Measurements from ENCODE around the gene TMEM54.

The TMEM54 gene

GRCh38 chr1:32900956-32901822 is at the start of gene TMEM54:
TSS of gene TMEM54 (minus strand) at chr1:32901389. CDS start at chr1:32901238, 151 bp downstream.
- no peak for DNase-seq

- DNase-seq = no peak
Measured at GRCh38 chr1:32949519-32949918, 48.3 kb upstream of the TMEM54 start.

- no peak for DNase-seq
Measured at GRCh38 chr1:32948905-32949304, 47.7 kb upstream of the TMEM54 start.

- no peak for DNase-seq
Measured at GRCh38 chr1:32948390-32948722, 47.2 kb upstream of the TMEM54 start.

GRCh38 chr1:32947669-32948389 is 46.6 kb upstream of the TMEM54 start:
- DNase-seq = no peak

- DNase-seq = no peak
Measured at GRCh38 chr1:32946413-32946812, 45.2 kb upstream of the TMEM54 start.

GRCh38 chr1:32944180-32944579 is 43.0 kb upstream of the TMEM54 start:
- no peak for DNase-seq

- no peak for DNase-seq
Measured at GRCh38 chr1:32939655-32940371, 38.6 kb upstream of the TMEM54 start.

GRCh38 chr1:32937061-32937460 is 35.9 kb upstream of the TMEM54 start:
- DNase-seq = no peak

GRCh38 chr1:32934535-32934934 is 33.3 kb upstream of the TMEM54 start:
- DNase-seq = no peak

GRCh38 chr1:32933742-32934322 is 32.6 kb upstream of the TMEM54 start:
- no peak for DNase-seq

GRCh38 chr1:32931760-32932159 is 30.6 kb upstream of the TMEM54 start:
- DNase-seq = no peak

- DNase-seq = no peak
Measured at GRCh38 chr1:32929366-32929765, 28.2 kb upstream of the TMEM54 start.

- DNase-seq = no peak
Measured at GRCh38 chr1:32928715-32929114, 27.5 kb upstream of the TMEM54 start.

GRCh38 chr1:32928285-32928684 is 27.1 kb upstream of the TMEM54 start:
- no peak for DNase-seq

GRCh38 chr1:32927441-32927840 is 26.3 kb upstream of the TMEM54 start:
- DNase-seq = no peak

- DNase-seq = no peak
Measured at GRCh38 chr1:32926562-32926961, 25.4 kb upstream of the TMEM54 start.

GRCh38 chr1:32925403-32926162 is 24.4 kb upstream of the TMEM54 start:
- peak; percentile 30 for DNase-seq

- DNase-seq = no peak
Measured at GRCh38 chr1:32924881-32925344, 23.7 kb upstream of the TMEM54 start.

GRCh38 chr1:32920833-32921232 is 19.6 kb upstream of the TMEM54 start:
- DNase-seq = no peak

- no peak for DNase-seq
Measured at GRCh38 chr1:32919811-32920733, 18.9 kb upstream of the TMEM54 start.

All from NCI-H1092 treated with DMSO at 0.1 percent for 48 hours (cell line).